Stimulated activated CD8-positive, alpha-beta memory T cell treated with anti-CD3 and anti-CD28 coated beads, Interleukin-4, amount 100 ng/mL, for 4 hours (primary cell): ENCODE results near the gene SMURF1.
"Not testable (repeated sequence)": the region's sequence is repeated elsewhere in the genome, so short reads cannot be mapped to it uniquely, and the experiment has no call there.

ENCODE experiments used
- DNase-seq, 2 donors: peaks; one replicate each; pipeline ENCODE4 v3.0.0-alpha.2; 2020; ENCODE audit warnings: low read depth in 2 of 2, low spot score in 1 of 2

Gene SMURF1

GRCh38 chr7:99121496-99122021, 22.3 kb downstream of the SMURF1 start:
- DNase-seq: no peak

GRCh38 chr7:99120916-99121315, 23.0 kb downstream of the SMURF1 start:
- no peak for DNase-seq

- DNase-seq: no peak
Observed at GRCh38 chr7:99120501-99120900, 23.4 kb downstream of the SMURF1 start.

GRCh38 chr7:99118077-99118476, 25.8 kb downstream of the SMURF1 start:
- DNase-seq: no peak

GRCh38 chr7:99116144-99116543, 27.8 kb downstream of the SMURF1 start:
- no peak for DNase-seq

GRCh38 chr7:99115379-99115778, 28.5 kb downstream of the SMURF1 start:
- no peak for DNase-seq

GRCh38 chr7:99112979-99113378, 30.9 kb downstream of the SMURF1 start:
- no peak for DNase-seq

GRCh38 chr7:99112097-99112496, 31.8 kb downstream of the SMURF1 start:
- DNase-seq: no peak

- no peak for DNase-seq
Observed at GRCh38 chr7:99111591-99111990, 32.3 kb downstream of the SMURF1 start.

- no peak for DNase-seq
Observed at GRCh38 chr7:99109108-99110051, 34.5 kb downstream of the SMURF1 start.

- DNase-seq: no peak
Observed at GRCh38 chr7:99108613-99109012, 35.3 kb downstream of the SMURF1 start.

- DNase-seq: no peak
Observed at GRCh38 chr7:99106821-99107241, 37.1 kb downstream of the SMURF1 start.

- no peak for DNase-seq
Observed at GRCh38 chr7:99106411-99106810, 37.5 kb downstream of the SMURF1 start.

GRCh38 chr7:99105756-99106155, 38.2 kb downstream of the SMURF1 start:
- no peak for DNase-seq

GRCh38 chr7:99104631-99105030, 39.3 kb downstream of the SMURF1 start:
- DNase-seq: no peak

- not testable (repeated sequence) for DNase-seq
Observed at GRCh38 chr7:99103836-99104235, 40.1 kb downstream of the SMURF1 start.

GRCh38 chr7:99102809-99103690, 40.9 kb downstream of the SMURF1 start:
- no peak for DNase-seq

- no peak for DNase-seq
Observed at GRCh38 chr7:99102361-99102760, 41.5 kb downstream of the SMURF1 start.

GRCh38 chr7:99101516-99101915, 42.4 kb downstream of the SMURF1 start:
- DNase-seq: not testable (repeated sequence)

- DNase-seq: no peak
Observed at GRCh38 chr7:99099499-99100077, 44.3 kb downstream of the SMURF1 start.

- no peak for DNase-seq
Observed at GRCh38 chr7:99098824-99099498, 44.9 kb downstream of the SMURF1 start.
